B cell (primary cell): Measurements from ENCODE around the gene HOXD4.

Experiments
- EZH2 ChIP-seq: IDR thresholded peaks from 2 replicates; pipeline ENCODE4 v1.6.1; 2012; ENCODE audit warnings: borderline replicate concordance, low read depth, mild to moderate bottlenecking, moderate library complexity, low read length; ENCODE audit not compliant: insufficient read depth, poor library complexity, severe bottlenecking
- TF ChIP-seq, protein P1 (sequence below): fragments of 200-600 bp; IDR thresholded peaks from one replicate; pipeline ENCODE4 v1.8.0; 2022; ENCODE audit warnings: antibody characterized with exemption, mild to moderate bottlenecking

DNA sequence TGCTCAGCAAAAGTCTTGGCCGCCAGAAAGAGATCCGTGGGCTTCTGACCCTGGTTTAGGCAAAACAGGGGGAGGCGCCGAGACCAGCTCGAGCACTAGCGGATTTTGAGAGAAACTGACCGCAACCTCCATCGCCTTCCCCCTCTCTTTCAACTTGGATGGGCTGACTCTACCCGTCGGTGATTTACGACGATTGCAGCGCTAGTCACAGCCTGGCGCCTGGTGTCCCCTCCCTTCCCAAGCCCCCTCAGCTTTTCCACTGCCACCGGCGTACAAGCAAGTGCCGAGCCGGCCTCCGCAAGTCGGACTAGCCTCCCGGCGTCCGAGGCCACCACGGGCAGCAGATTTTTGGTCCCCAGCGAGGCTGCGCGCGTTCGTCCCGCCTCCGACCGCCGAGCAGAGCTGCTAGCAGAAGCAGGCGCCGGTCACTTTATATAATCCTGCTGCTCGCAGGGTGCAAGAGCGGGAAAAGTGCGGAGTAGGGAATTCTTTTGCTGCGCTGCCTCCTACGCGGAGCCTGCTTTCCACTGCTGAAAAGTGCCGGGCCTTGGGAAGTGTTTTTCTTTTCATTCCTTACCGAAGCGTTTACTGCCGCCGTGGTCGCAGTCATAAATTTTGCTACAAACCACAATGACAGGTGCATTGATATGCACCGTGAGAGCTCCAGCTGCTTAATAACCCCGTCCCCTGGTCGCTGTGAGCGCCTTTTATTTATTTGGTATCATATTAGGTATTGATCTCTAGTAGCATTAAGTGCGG is 13.4 kb downstream of the HOXD4 start:
- TF ChIP-seq, protein P1, sequence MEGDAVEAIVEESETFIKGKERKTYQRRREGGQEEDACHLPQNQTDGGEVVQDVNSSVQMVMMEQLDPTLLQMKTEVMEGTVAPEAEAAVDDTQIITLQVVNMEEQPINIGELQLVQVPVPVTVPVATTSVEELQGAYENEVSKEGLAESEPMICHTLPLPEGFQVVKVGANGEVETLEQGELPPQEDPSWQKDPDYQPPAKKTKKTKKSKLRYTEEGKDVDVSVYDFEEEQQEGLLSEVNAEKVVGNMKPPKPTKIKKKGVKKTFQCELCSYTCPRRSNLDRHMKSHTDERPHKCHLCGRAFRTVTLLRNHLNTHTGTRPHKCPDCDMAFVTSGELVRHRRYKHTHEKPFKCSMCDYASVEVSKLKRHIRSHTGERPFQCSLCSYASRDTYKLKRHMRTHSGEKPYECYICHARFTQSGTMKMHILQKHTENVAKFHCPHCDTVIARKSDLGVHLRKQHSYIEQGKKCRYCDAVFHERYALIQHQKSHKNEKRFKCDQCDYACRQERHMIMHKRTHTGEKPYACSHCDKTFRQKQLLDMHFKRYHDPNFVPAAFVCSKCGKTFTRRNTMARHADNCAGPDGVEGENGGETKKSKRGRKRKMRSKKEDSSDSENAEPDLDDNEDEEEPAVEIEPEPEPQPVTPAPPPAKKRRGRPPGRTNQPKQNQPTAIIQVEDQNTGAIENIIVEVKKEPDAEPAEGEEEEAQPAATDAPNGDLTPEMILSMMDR, result no peak
- TF ChIP-seq EZH2, result no peak
